SK-N-SH treated with all-trans-retinoic acid at 6 μM for 48 hours (cell line): ENCODE results near the gene STK11IP.

ENCODE experiments used
- ATAC-seq: fragments of 200-7000 bp; cut with Tn5 transposase; 3 replicates; pipeline ENCODE4 v1.9.1; 2020; ENCODE audit warnings: mild to moderate bottlenecking, moderate library complexity
- ARNTL ChIP-seq: fragments of 450-650 bp; formaldehyde crosslinking; IDR thresholded peaks from 2 replicates; pipeline ENCODE4 v1.5.0; 2020; ENCODE audit warnings: low read depth, mild to moderate bottlenecking, moderate library complexity, borderline replicate concordance
- BACH2 ChIP-seq: fragments of 250-450 bp; sonication (Bioruptor Pico); IDR thresholded peaks from 2 replicates; pipeline ENCODE4 v1.9.0; 2021; ENCODE audit warnings: mild to moderate bottlenecking, borderline replicate concordance
- CSDC2 ChIP-seq: fragments of 250-450 bp; sonication (Bioruptor Pico); IDR thresholded peaks from 2 replicates; pipeline ENCODE4 v1.5.0; 2020; ENCODE audit warnings: mild to moderate bottlenecking, moderate library complexity
- CSRNP3 ChIP-seq: fragments of 250-450 bp; sonication (Bioruptor Pico); IDR thresholded peaks from 2 replicates; pipeline ENCODE4 v1.5.1; 2021; ENCODE audit warnings: mild to moderate bottlenecking, moderate library complexity
- ESRRG ChIP-seq: fragments of 250-450 bp; sonication (Bioruptor Pico); IDR thresholded peaks from 2 replicates; pipeline ENCODE4 v1.6.1; 2021; ENCODE audit warnings: mild to moderate bottlenecking
- GLIS3 ChIP-seq: fragments of 250-450 bp; sonication (Bioruptor Pico); IDR thresholded peaks from 2 replicates; pipeline ENCODE4 v1.5.0; 2020; ENCODE audit warnings: mild to moderate bottlenecking, moderate library complexity
- ISL1 ChIP-seq: fragments of 250-450 bp; sonication (Bioruptor Pico); IDR thresholded peaks from 2 replicates; pipeline ENCODE4 v2.1.2; 2022; ENCODE audit warnings: mild to moderate bottlenecking, moderate library complexity
- OSR1 ChIP-seq: fragments of 250-450 bp; sonication (Bioruptor Pico); IDR thresholded peaks from 2 replicates; pipeline ENCODE4 v1.8.0; 2022; ENCODE audit warnings: moderate library complexity, mild to moderate bottlenecking, inconsistent platforms
- PATZ1 ChIP-seq: fragments of 250-450 bp; sonication (Bioruptor Pico); IDR thresholded peaks from 2 replicates; pipeline ENCODE4 v1.8.0; 2020; ENCODE audit warnings: mild to moderate bottlenecking, moderate library complexity, borderline replicate concordance
- POU6F1 ChIP-seq: fragments of 250-450 bp; sonication (Bioruptor Pico); IDR thresholded peaks from 2 replicates; pipeline ENCODE4 v1.8.0; 2021; ENCODE audit warnings: low read depth, mild to moderate bottlenecking, moderate library complexity, borderline replicate concordance
- PPARA ChIP-seq: fragments of 250-450 bp; sonication (Bioruptor Pico); IDR thresholded peaks from 2 replicates; pipeline ENCODE4 v1.5.0; 2020; ENCODE audit warnings: mild to moderate bottlenecking, borderline replicate concordance
- RARB ChIP-seq: fragments of 250-450 bp; sonication (Bioruptor Pico); IDR thresholded peaks from 2 replicates; pipeline ENCODE4 v1.8.0; 2021; ENCODE audit warnings: mild to moderate bottlenecking, moderate library complexity
- TOX ChIP-seq: fragments of 250-450 bp; sonication (Bioruptor Pico); IDR thresholded peaks from 2 replicates; pipeline ENCODE4 v1.8.0; 2021; ENCODE audit warnings: mild to moderate bottlenecking, moderate library complexity, borderline replicate concordance
- TSHZ2 ChIP-seq: fragments of 250-450 bp; sonication (Bioruptor Pico); IDR thresholded peaks from 2 replicates; pipeline ENCODE4 v1.5.0; 2020; ENCODE audit warnings: mild to moderate bottlenecking, moderate library complexity
- ZC3H10 ChIP-seq: fragments of 250-450 bp; sonication (Bioruptor Pico); IDR thresholded peaks from 2 replicates; pipeline ENCODE4 v1.5.1; 2021; ENCODE audit warnings: mild to moderate bottlenecking, moderate library complexity
- ZFP3 ChIP-seq: fragments of 250-450 bp; sonication (Bioruptor Pico); IDR thresholded peaks from 2 replicates; pipeline ENCODE4 v1.5.0; 2020; ENCODE audit warnings: mild to moderate bottlenecking, moderate library complexity
- ZFP30 ChIP-seq: fragments of 450-650 bp; formaldehyde crosslinking; IDR thresholded peaks from 2 replicates; pipeline ENCODE4 v1.5.0; 2022; ENCODE audit warnings: mild to moderate bottlenecking, moderate library complexity
- ZNF565 ChIP-seq: fragments of 450-650 bp; formaldehyde crosslinking; conservative IDR thresholded peaks from 2 replicates; pipeline ENCODE4 v1.5.0; 2020; ENCODE audit warnings: low read depth, mild to moderate bottlenecking, moderate library complexity
- ZNF70 ChIP-seq: fragments of 450-650 bp; formaldehyde crosslinking; IDR thresholded peaks from 2 replicates; pipeline ENCODE4 v1.5.0; 2020; ENCODE audit warnings: mild to moderate bottlenecking, moderate library complexity
- ZNF8 ChIP-seq: fragments of 450-650 bp; formaldehyde crosslinking; IDR thresholded peaks from 2 replicates; pipeline ENCODE4 v1.5.0; 2020; ENCODE audit warnings: mild to moderate bottlenecking, moderate library complexity

The STK11IP gene

GRCh38 chr2:219658196-219658846 is 60.7 kb downstream of the STK11IP start:
- TF ChIP-seq ZC3H10 (CRISPR knock-in tag) (no peak), ESRRG (CRISPR knock-in tag) (no peak), OSR1 (no peak), BACH2 (CRISPR knock-in tag) (no peak), GLIS3 (no peak), ISL1 (CRISPR knock-in tag) (no peak), ZNF565 (CRISPR knock-in tag) (no peak), ARNTL (CRISPR knock-in tag) (no peak), TOX (CRISPR knock-in tag) (no peak), ZFP30 (CRISPR knock-in tag) (no peak), POU6F1 (CRISPR knock-in tag) (no peak), CSDC2 (CRISPR knock-in tag) (no peak), ZNF8 (CRISPR knock-in tag) (no peak)
- no peak for ATAC-seq

- TF ChIP-seq ISL1 (CRISPR knock-in tag): no peak
Observed at GRCh38 chr2:219658874-219659273, 61.2 kb downstream of the STK11IP start.

GRCh38 chr2:219661197-219661954 is 63.7 kb downstream of the STK11IP start:
- ATAC-seq: no peak
- TF ChIP-seq CSDC2 (CRISPR knock-in tag): no peak
- no peak for TF ChIP-seq OSR1
- no peak for TF ChIP-seq ZFP30 (CRISPR knock-in tag)
- TF ChIP-seq RARB (CRISPR knock-in tag): no peak
- TF ChIP-seq ARNTL (CRISPR knock-in tag): no peak
- TF ChIP-seq POU6F1 (CRISPR knock-in tag): no peak
- TF ChIP-seq CSRNP3 (CRISPR knock-in tag): no peak
- TF ChIP-seq PPARA (CRISPR knock-in tag): no peak
- TF ChIP-seq ZNF70 (CRISPR knock-in tag): no peak
- TF ChIP-seq BACH2 (CRISPR knock-in tag): no peak
- TF ChIP-seq ZNF8 (CRISPR knock-in tag): no peak
- no peak for TF ChIP-seq TSHZ2
- no peak for TF ChIP-seq ZFP3
- no peak for TF ChIP-seq TOX (CRISPR knock-in tag)
- TF ChIP-seq GLIS3: no peak

More at GRCh38 chr2:219658874-219659273, 61.2 kb downstream of the STK11IP start:
- ATAC-seq: no peak

GRCh38 chr2:219661955-219662395 is 64.3 kb downstream of the STK11IP start:
- no peak for ATAC-seq
- TF ChIP-seq GLIS3 (no peak), ZNF8 (CRISPR knock-in tag) (no peak), TOX (CRISPR knock-in tag) (no peak), ESRRG (CRISPR knock-in tag) (no peak), PATZ1 (CRISPR knock-in tag) (no peak), ZFP30 (CRISPR knock-in tag) (no peak), BACH2 (CRISPR knock-in tag) (no peak), ZFP3 (no peak), POU6F1 (CRISPR knock-in tag) (no peak), CSDC2 (CRISPR knock-in tag) (no peak), ZNF565 (CRISPR knock-in tag) (no peak), PPARA (CRISPR knock-in tag) (no peak)
